RWPE2 (cell line): ENCODE measurements around the gene KDM6A.

Source experiments
- ATAC-seq: fragments of 200-7000 bp; cut with Tn5 transposase; 3 replicates; pipeline ENCODE4 v1.9.1; 2021; ENCODE audit warnings: low read depth
- DNase-seq: peaks from one replicate; pipeline ENCODE4 v3.0.0-alpha.2; 2020; ENCODE audit warnings: low spot score
- H3K27ac ChIP-seq: fragments of 450-650 bp; 2 replicates; pipeline ENCODE4 v1.5.1; 2017; ENCODE audit warnings: mild to moderate bottlenecking; ENCODE audit not compliant: poor library complexity, severe bottlenecking
- H3K27me3 ChIP-seq: fragments of 250-450 bp; sonication (Bioruptor Pico); 2 replicates; pipeline ENCODE4 v1.5.1; 2021; ENCODE audit warnings: mild to moderate bottlenecking, moderate library complexity; ENCODE audit not compliant: insufficient read depth, poor library complexity, severe bottlenecking
- H3K36me3 ChIP-seq: fragments of 250-450 bp; sonication (Bioruptor Pico); 2 replicates; pipeline ENCODE4 v1.5.1; 2020; ENCODE audit warnings: low read depth, mild to moderate bottlenecking, moderate library complexity
- H3K4me1 ChIP-seq: fragments of 250-450 bp; sonication (Bioruptor Pico); 2 replicates; pipeline ENCODE4 v1.5.1; 2021; ENCODE audit warnings: mild to moderate bottlenecking, moderate library complexity; ENCODE audit not compliant: insufficient read depth, poor library complexity, severe bottlenecking
- H3K4me3 ChIP-seq: fragments of 250-450 bp; sonication (Bioruptor Pico); 2 replicates; pipeline ENCODE4 v1.5.1; 2021; ENCODE audit warnings: mild to moderate bottlenecking, moderate library complexity; ENCODE audit not compliant: severe bottlenecking
- H3K9me3 ChIP-seq: fragments of 250-450 bp; sonication (Bioruptor Pico); 2 replicates; pipeline ENCODE4 v1.5.1; 2021; ENCODE audit warnings: mild to moderate bottlenecking, moderate library complexity; ENCODE audit not compliant: severe bottlenecking
- TF ChIP-seq, protein P1 (sequence below): fragments of 450-650 bp; IDR thresholded peaks from one replicate; pipeline ENCODE4 v1.5.1; 2017; ENCODE audit warnings: mild to moderate bottlenecking, moderate library complexity; ENCODE audit not compliant: poor library complexity, severe bottlenecking

Gene KDM6A

DNA sequence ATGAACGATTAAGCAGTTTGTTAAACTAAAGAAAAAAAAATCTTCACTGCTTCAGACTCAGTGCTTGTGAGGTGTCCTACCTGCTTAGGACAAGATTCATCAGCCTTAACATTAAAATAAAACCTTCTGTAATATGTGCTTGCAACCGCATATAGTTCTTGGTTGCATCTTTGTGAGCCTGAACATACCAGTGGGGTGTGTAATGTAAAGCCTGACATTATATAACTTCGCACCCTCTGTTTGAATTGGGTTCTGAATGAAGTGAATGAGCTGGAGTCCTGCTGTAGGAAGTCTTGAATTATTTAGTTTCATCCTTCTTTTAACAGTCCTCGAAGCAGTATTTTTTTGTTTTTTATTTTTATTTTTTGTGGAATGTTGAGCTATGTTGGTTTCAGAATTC is 3.1 kb downstream of the KDM6A start:
- Histone ChIP-seq H3K4me1 (no peaks in the 10 kb centered on the region), H3K36me3 (0 out of 2 replicates have a peak, but pooled peaks cover 4% of the 10 kb centered on the region), H3K9me3 (no peaks in the 10 kb centered on the region), H3K27me3 (no peaks in the 10 kb centered on the region), H3K4me3 (peak overlapping the region; percentile 93), H3K27ac (no peak overlapping the region)
- no peak for DNase-seq
- TF ChIP-seq, protein P1, sequence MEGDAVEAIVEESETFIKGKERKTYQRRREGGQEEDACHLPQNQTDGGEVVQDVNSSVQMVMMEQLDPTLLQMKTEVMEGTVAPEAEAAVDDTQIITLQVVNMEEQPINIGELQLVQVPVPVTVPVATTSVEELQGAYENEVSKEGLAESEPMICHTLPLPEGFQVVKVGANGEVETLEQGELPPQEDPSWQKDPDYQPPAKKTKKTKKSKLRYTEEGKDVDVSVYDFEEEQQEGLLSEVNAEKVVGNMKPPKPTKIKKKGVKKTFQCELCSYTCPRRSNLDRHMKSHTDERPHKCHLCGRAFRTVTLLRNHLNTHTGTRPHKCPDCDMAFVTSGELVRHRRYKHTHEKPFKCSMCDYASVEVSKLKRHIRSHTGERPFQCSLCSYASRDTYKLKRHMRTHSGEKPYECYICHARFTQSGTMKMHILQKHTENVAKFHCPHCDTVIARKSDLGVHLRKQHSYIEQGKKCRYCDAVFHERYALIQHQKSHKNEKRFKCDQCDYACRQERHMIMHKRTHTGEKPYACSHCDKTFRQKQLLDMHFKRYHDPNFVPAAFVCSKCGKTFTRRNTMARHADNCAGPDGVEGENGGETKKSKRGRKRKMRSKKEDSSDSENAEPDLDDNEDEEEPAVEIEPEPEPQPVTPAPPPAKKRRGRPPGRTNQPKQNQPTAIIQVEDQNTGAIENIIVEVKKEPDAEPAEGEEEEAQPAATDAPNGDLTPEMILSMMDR: no peak
- ATAC-seq: peak; percentile 22; the same call in 1 of the 3 replicates

DNA sequence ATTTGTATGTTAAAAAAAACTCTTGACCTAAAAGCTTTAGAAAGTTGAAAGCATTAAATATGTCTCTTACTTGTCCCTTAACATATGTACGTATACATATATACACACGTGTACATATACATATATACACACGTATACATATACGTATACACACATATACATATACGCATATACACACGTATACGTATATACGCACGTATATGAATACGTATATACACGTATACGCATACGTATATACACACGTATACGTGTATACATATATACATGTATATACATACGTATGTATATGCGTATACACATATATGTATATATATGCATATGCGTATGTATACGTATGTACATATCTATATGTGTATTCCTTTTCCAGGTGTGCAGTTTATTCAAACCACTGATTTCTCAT is 3.8 kb downstream of the KDM6A start:
- ATAC-seq (no peak), DNase-seq (no peak)
- Histone ChIP-seq H3K4me3 (no peak overlapping the region), H3K27me3 (no peaks in the 10 kb centered on the region), H3K27ac (no peak overlapping the region), H3K36me3 (0 out of 2 replicates have a peak, but pooled peaks cover 4% of the 10 kb centered on the region), H3K9me3 (no peaks in the 10 kb centered on the region), H3K4me1 (no peaks in the 10 kb centered on the region)
- TF ChIP-seq, protein P1: no peak

DNA sequence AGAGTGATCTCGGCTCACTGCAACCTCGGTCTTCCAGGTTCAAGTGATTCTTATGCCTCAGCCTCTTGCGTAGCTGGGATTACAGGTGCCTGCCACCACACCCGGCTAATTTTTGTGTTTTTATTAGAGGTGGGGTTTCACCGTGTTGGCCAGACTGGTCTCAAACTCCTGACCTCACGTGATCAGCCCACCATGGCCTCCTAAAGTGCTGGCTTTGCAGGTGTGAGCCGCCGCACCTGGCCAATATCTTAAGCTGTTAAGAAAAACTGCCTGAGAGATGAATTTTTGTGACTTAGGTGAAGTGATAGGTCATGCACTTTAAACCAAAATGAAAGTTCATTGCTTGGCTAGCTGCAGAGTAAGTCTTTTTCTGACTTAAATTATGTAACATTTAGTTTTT is 5.8 kb downstream of the KDM6A start:
- Histone ChIP-seq H3K27me3 (no peaks in the 10 kb centered on the region), H3K9me3 (no peaks in the 10 kb centered on the region), H3K4me1 (no peaks in the 10 kb centered on the region), H3K27ac (no peak overlapping the region), H3K4me3 (no peak overlapping the region), H3K36me3 (0 out of 2 replicates have a peak, but pooled peaks cover 4% of the 10 kb centered on the region)
- DNase-seq (no peak), ATAC-seq (no peak)
- TF ChIP-seq, protein P1: no peak

DNA sequence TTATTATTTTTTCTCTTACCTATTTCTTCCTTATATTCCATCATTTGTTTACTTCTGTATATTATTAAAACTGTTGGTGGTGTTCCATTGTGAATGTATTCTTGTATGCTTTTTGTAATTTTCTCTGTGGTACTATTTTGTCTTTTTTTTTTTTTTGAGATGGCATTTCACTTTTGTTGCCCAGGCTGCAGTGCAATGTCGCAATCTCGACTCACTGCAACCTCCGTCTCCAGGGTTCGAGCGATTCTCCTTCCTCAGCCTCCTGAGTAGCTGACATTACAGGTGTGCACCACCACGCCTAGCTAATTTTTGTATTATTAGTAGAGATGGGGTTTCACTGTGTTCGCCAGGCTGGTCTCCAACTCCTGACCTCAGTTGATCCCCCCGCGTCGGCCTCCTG is 8.6 kb downstream of the KDM6A start:
- H3K27me3 ChIP-seq: no peaks in the 10 kb centered on the region
- DNase-seq (no peak), ATAC-seq (no peak)
- no peaks in the 10 kb centered on the region for H3K9me3 ChIP-seq
- H3K4me1 ChIP-seq: no peaks in the 10 kb centered on the region
- TF ChIP-seq, protein P1: no peak
- no peak overlapping the region for H3K27ac ChIP-seq
- 0 out of 2 replicates have a peak, but pooled peaks cover 4% of the 10 kb centered on the region for H3K36me3 ChIP-seq
- no peak overlapping the region for H3K4me3 ChIP-seq

DNA sequence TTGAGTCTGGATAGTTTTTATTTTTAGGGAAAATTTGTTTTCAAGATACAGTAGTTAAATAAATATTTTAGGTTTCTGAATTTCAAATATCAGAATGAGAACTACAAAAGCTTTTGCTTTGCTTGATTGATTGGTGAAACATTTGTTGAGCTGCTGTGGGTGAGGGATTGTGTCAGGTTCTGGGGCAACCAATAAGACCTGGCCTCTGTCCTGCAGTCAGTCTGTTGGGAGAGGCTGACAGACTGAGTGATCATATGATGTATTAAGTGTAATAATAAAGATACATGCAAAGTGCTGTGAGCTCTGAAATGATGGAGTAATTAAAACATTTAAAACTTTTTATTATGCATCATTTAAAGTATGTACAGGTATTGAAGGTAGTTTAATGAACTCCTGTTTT is 9.6 kb downstream of the KDM6A start:
- Histone ChIP-seq H3K4me1 (no peaks in the 10 kb centered on the region), H3K9me3 (no peaks in the 10 kb centered on the region), H3K27ac (no peak overlapping the region), H3K36me3 (no peaks in the 10 kb centered on the region), H3K27me3 (no peaks in the 10 kb centered on the region), H3K4me3 (no peak overlapping the region)
- TF ChIP-seq, protein P1: no peak
- ATAC-seq (no peak), DNase-seq (no peak)
